ENCODE measurements around the gene TAF15.

TAF15 gene

GRCh38 chr17:35870906-35871819 is 61.9 kb downstream of the TAF15 start:
- no peak for DNase-seq (ENCODE audit: low read depth, low spot score)

DNA sequence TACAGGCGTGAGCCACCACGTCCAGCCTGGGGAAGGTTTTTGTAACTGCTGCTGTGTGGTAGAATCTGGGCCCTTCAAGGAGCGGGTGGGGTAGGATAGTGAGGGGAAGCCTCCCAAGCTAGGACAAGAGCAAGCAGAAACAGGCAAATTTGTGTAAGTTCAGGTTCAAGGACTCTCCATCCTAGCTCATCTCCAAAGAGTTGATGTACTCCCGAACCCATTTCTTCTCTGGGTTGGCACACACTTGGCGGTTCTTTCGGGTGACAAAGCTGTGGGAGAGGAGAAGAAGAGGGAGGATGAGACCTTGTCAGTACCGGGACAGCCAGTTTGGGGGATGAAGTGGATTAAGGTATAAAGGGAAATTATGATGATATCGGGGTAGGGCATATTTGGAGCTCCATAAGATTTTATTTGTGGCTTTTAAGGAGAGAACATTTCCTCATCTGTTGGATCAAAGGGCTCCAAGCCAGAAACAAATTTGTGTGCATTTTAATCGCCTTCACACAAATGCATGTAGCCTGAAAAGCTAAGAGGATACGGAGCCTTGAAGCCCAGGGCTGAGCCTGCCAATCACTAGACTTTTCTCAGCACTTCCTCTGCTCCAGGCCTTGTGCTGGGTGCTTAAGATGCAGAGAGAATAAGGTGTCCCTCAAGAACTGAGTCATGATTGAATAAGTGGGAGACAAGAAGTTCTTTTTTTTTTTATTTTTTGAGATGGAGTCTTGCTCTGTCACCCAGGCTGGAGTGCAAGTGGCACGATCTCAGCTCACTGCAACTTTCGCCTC is 63.1 kb downstream of the TAF15 start:
- DNase-seq (ENCODE audit: low read depth, low spot score), result no peak

DNA sequence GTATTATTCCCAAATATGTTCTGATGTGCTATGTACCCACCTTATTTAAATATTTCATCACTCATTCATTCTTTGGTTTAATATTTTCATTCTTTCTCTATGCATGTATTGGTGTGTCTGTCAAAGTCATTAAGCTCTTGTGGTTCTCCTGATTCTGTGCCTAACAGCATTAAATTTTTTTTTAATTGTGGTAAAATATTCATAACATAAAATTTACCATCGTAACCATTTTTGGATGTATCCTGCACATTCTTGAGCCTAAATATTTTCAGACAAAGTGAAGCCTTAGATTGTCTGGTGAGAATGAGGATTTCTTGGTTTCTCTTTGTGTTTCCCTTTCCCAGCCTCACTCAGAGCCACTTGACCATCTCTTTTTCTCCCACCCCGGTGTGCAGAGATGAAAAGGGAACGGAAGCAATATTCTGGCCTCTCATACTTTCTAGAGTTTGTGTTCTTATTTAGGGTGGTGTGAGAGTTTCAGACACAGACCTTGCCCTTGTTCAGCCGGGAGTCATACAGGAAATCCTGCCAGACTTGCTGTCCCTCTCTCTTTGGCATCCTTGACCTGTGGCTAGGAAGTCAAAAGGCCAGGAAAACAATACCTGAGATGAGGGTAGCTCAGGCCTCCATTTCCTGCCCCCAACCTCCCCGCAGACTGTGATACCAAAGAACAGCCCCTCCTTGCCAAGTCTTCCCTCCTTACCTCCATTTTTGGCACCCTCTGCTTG is 66.0 kb downstream of the TAF15 start:
- DNase-seq (ENCODE audit: low read depth, low spot score), result no peak

DNA sequence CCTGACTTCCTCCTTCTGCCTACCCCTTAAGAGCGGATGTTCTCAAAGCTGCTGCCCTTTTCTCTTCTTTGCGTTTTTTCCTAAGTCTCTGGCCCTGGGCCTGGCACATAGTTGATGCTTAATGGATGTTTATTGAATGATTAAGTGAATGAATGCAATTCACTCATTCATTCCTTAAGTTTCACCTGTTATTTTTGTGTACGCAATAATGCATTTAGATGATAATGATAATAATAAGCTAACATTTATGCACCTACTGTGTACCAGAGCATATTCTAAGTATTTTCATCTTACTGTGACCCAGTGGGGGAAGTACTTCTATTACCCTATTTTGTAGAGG is 66.5 kb downstream of the TAF15 start:
- no peak for DNase-seq (ENCODE audit: low read depth, low spot score)

- DNase-seq (ENCODE audit: low read depth, low spot score), result no peak
Measured at GRCh38 chr17:35876534-35876933, 67.2 kb downstream of the TAF15 start.

DNA sequence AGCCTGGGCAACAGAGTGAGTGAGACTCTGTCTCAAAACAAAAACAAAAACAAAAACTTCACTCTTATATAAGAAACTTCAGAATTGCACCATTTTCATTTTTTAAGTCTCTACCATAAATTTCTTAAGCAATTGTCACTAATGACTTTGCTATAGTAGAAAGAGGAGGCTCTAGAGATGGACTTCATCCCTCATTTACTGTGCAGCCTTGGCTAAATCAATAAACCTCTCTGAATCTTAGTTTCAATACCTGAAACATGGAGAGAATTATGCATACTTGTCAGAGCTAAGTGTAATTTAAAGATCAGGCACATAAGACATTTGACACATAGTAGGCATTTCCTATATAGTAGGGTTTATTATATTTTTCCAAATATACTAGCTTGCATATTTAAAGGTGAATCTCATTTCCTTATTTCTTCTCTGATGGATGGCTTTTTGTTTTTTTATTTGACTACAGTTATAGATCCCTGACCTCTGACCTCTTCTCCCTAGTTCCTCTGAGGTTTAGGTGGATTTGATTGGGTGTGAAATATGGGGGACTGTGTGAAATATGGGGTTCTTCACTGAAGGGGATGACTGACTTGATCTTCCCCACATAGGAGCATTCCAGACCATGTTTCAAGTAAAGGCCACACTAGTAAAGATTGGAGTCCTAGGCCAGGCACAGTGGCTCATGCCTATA is 68.2 kb downstream of the TAF15 start:
- no peak for DNase-seq (ENCODE audit: low read depth, low spot score)

DNA sequence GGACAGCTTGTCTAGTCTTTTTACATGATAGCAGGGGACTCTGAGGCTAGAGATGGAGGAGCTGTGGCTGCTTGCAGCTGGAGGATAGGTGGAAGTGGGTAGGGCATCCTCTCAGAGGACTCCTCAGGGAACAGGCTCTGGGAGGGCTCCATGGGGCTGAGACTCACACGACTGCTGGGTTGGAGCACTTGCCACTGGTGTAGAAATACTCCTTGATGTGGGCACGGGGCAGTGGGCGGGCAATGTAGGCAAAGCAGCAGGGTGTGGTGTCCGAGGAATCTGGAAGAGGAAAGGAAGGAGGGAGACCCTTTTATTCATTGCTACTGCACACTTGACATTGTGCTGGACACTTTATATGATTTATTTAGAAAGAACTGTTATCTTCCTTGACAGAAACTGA is 69.1 kb downstream of the TAF15 start:
- no peak for DNase-seq (ENCODE audit: low read depth, low spot score)

- DNase-seq (ENCODE audit: low read depth, low spot score), result no peak
Measured at GRCh38 chr17:35879773-35880654, 70.7 kb downstream of the TAF15 start, which contains the start of gene CCL5. Gene CCL5 (minus strand): TSS chr17:35880360.

GRCh38 chr17:35889241-35889640 is 80.0 kb downstream of the TAF15 start:
- no peak for DNase-seq (ENCODE audit: low read depth, low spot score)

GRCh38 chr17:35889818-35890773 is 80.8 kb downstream of the TAF15 start:
- no peak for DNase-seq (ENCODE audit: low read depth, low spot score)

- no peak for DNase-seq (ENCODE audit: low read depth, low spot score)
Measured at GRCh38 chr17:35890774-35891155, 81.5 kb downstream of the TAF15 start.

GRCh38 chr17:35891269-35891668 is 82.0 kb downstream of the TAF15 start:
- no peak for DNase-seq (ENCODE audit: low read depth, low spot score)

DNA sequence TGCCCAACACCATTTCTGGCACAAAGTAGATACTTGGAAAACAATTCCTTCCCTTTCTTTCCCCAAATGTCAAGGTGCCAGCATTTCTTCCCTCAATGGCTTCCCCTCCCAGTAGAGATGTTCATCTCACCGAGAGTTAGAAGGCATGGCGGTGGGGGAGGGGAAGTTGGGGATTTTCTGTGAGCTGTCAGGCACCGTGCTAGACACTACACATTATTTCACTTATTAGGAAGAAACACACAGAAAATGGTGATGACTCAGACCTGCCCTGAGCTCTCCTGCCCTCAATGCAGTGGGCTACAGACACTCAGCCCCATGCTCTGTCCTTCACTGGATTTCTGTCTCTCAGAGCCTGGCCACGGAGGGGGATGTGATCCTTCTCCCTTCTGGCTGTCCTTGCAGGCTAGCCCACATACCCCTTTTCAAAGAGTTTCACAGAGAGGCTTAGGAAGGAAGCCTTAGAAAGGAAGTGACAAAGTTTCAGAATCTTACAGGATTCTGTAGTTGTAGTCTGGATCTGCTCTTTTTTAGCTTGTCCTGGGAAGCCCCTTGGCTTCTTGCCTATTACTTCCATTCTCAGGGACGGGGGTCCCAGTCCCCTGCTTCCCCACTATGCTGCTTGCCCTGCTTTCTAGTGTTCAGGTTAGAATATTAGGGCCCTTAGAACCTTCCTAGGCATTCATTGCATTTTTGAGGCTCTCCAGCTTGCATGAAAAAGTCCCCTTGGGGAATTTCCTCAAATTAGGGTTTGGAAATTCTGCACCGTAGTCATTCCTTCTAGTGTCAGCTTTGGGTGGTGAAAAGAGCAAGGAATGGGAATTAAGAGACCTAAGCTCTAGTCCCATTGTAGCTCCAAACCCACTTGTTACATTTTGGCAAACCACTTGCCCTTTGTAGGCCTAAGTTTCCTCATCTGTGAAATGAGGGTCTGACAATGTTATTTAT is 83.1 kb downstream of the TAF15 start:
- DNase-seq (ENCODE audit: low read depth, low spot score), result no peak

DNA sequence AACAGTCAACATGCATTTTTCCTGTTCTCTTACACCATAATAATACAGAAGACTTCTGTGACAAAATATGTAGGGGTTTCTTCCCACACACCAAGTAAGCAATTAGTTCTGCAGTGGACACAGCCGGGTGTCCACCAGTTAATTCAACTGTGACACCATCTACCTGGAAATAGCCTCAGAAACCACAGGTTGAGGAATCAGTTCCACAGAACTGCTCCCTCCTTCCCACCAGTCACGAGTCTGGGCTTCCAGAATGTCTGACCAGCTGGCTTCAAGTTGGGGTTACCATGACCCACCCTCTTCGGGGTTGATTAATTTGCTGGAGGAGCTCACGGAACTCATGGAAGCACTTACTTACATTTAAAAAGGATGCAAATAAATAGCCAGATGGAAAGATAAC is 84.5 kb downstream of the TAF15 start:
- no peak for DNase-seq (ENCODE audit: low read depth, low spot score)

DNA sequence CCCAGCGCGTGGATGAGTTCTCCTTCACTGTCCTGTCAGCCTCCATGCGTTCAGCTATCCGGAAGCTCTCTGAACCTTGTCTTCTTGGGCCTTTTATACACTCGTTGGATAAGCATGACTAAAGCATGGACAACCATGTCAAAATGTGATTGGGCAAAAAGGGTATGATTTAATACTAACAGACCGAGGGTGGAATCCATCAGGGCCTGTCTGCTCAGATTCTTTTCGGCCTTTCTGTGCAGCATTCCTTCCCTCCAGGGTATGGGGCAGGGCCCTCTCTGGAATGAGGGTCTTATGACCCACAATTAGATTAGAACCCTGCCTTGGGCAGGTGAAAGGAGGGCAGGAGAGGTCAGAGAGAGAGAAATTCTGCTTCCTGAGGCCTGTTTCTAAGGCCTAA is 84.9 kb downstream of the TAF15 start:
- DNase-seq (ENCODE audit: low read depth, low spot score), result no peak

DNA sequence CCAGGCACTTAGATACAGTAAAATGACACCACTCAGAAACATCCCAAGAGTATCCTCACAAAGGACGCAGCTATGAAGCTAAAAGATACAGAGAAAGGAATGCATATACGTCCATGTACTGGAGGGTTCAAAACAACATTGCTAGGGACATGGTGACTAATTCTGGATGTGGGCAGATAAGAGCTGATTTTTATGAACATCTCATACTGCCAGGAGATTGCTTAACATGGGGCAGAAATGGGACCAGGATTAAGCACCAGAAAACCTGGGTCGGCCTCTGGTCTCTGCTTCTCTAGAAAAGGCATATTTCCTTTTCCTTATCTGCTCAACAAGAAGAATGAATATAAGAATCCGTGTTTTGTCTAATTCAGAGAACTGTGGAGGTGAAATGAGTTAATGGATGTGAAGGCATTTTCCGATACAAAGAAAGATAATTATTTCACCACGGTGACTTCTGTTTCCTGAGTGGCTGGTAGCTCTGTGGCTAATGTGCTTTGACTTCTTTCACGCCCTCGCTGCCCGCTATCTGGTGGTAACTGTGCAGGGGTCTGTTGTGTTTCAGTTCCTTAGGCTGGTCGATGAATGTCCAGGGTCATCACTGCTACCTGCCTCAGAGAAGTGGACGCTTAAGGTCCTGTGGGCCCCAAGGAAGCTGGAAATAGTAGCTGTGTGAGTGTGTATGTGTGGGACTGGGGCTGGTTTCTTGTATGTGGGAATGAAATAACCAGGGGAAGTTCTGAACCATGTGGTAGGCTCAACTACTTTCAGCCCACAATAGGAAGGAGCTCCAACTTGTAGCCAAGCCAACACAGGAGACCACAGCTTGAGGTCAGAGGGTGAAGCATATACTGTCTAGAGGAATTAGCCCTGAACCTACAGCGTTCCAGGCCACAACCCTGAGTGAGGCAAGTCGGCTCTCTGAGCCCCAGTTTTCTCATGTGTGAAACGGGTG is 86.6 kb downstream of the TAF15 start:
- no peak for DNase-seq (ENCODE audit: low read depth, low spot score)
